ENCODE data around the gene NEK4.

DNA sequence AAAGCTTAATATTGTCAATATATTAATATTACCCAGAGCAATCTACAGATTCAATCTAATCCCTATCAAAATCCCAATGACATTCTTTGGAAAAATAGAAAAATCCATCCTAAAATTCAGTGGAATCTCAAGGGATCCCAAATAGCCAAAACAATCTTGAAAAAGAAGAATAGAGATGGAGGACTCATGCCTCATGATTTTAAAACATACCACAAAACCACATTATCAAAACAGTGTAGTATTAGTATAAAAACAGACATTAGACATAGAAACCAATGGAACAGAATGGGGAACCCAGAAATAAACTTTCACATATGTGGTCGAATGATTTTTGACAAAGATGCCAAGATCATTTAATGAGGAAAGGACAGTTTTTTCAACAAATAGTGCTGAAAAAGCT is 14.6 kb downstream of the NEK4 start:
- TF ChIP-seq, protein P1, sequence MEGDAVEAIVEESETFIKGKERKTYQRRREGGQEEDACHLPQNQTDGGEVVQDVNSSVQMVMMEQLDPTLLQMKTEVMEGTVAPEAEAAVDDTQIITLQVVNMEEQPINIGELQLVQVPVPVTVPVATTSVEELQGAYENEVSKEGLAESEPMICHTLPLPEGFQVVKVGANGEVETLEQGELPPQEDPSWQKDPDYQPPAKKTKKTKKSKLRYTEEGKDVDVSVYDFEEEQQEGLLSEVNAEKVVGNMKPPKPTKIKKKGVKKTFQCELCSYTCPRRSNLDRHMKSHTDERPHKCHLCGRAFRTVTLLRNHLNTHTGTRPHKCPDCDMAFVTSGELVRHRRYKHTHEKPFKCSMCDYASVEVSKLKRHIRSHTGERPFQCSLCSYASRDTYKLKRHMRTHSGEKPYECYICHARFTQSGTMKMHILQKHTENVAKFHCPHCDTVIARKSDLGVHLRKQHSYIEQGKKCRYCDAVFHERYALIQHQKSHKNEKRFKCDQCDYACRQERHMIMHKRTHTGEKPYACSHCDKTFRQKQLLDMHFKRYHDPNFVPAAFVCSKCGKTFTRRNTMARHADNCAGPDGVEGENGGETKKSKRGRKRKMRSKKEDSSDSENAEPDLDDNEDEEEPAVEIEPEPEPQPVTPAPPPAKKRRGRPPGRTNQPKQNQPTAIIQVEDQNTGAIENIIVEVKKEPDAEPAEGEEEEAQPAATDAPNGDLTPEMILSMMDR (CRISPR knock-in tag; IDR thresholded peaks at IDR 0.05), result no peak
- TF ChIP-seq SETDB1 (CRISPR knock-in tag; IDR thresholded peaks at IDR 0.05; ENCODE audit: borderline replicate concordance), result no peak
- TF ChIP-seq NCOA2 (CRISPR knock-in tag; IDR thresholded peaks at IDR 0.05), result no peak
- TF ChIP-seq GABPA (IDR thresholded peaks at IDR 0.05; ENCODE audit: low read depth, low read length), result no peak
- no peak for TF ChIP-seq GABPA (CRISPR knock-in tag; IDR thresholded peaks at IDR 0.05; ENCODE audit: low read depth)
- TF ChIP-seq PREB (CRISPR knock-in tag; IDR thresholded peaks at IDR 0.05), result no peak
- TF ChIP-seq HNF4G (IDR thresholded peaks at IDR 0.05; ENCODE audit: borderline replicate concordance, low read depth, low read length), result no peak
- TF ChIP-seq HNF4G (CRISPR knock-in tag; IDR thresholded peaks at IDR 0.05; ENCODE audit: borderline replicate concordance, low read depth), result no peak
- TF ChIP-seq MAZ (IDR thresholded peaks at IDR 0.05; ENCODE audit: borderline replicate concordance, low read depth, low read length), result no peak
- TF ChIP-seq MAZ (CRISPR knock-in tag; IDR thresholded peaks at IDR 0.05; ENCODE audit: low read depth), result no peak

Measured in HepG2 (cell line).